IPS-11a (cell line): ENCODE measurements around the gene PARVG.

Experiments
- H3K4me3 ChIP-seq: one replicate; pipeline ENCODE4 v1.5.1; 2013; ENCODE audit warnings: low read depth, low read length, control low read depth

The PARVG gene

GRCh38 chr22:44210722-44211121, 30.0 kb downstream of the PARVG start:
- no peak overlapping the region for H3K4me3 ChIP-seq

DNA sequence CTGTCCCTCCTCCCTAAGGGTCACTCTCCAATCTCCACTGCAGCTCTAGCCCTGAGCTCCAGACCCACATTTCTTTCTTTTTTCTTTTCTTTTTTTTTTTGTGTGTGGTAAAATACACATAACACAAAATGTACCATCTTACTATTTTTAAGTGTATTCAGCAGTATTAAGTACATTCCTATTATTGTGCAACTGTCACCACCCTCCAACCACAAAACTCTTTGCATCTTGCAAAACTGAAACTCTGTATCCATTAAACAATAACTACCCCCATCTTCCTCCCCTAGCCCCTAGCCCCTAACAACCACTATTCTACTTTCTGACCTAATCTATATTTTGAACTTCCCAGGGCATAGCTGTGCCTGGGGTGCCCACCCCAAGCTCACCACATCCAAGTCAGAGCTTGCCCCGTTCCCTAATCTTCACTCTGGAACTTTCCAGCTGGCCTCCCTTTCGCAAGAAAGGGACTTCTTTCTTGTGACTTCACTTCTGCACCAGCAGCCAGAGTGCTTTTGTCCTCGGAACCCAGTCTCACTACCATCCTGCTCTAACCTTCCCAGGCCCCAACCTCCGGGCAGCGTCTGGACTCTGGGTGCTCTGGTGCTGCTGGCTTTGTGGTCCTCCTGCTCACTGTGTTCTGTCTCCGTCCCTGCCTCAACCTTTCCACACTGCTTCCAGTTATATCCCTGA, 30.7 kb downstream of the PARVG start:
- no peak overlapping the region for H3K4me3 ChIP-seq

DNA sequence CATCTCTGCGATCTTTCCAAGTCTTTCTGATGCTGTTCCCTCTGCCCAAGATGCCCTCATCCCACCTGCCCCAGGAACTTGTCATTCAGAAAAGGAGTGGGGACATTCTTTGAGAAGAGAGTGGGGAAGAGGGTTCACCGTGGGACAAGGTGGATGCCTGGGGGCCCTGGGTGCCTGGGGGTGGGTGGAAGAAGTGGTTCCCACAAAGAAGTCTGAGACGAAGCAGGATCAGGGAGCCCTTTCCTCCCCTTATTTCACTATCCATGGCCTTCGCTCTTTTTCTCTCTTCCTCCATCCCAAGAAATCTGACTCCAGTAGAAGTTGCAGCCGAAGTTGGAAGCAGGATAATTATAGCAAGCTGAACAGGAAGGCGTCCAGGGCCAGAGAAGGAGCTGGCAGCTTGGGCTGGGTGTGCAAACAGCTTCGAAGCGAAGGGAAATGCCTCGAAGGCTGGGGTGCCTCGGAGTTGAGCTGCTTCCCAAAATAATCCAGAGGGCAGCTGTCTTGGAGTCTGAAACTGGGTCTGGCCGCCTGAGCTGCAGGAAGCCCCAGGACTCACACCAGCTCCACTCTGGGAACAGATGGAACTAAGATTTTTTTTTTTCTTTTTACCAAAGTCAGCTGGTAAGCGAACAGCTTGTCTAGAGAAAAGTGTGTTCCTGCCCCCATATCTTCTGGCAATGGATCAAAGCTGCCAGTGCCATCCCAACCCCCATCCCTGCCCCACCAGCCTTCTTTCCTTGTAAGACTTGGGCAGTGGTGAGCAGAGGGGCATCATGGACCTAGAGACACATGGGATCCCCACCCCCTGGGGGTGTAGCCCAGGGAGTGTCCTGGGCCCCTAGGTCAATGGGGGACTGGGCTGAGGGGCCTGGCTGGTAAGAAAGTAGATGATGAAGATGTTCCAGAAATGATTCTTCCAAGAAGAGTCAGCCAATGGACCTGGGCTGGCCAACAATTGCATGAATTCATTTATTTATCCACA, 31.5 kb downstream of the PARVG start:
- H3K4me3 ChIP-seq = no peak overlapping the region

DNA sequence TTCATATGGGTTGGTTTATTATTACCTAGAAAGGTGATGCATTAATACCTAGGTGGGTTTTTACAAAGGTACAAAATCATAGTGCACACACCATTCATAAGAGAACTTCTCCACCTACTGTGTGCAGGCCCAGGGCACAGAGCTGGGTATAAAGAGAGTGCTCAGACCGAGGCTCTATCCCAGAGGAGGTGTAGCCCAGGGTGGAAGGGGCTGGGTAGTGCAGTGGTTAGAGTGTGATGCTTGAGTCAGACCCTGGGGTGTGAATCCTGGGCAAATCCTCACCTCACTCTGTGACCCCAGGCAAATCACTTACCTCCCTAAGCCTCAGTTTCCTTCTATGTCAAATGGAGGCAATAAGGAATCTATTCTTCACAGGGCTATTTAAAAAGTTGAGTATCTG, 32.2 kb downstream of the PARVG start:
- H3K4me3 ChIP-seq = no peak overlapping the region

- no peak overlapping the region for H3K4me3 ChIP-seq
Measured at GRCh38 chr22:44213489-44214043, 32.8 kb downstream of the PARVG start.

GRCh38 chr22:44214187-44214586, 33.5 kb downstream of the PARVG start:
- H3K4me3 ChIP-seq = no peak overlapping the region

DNA sequence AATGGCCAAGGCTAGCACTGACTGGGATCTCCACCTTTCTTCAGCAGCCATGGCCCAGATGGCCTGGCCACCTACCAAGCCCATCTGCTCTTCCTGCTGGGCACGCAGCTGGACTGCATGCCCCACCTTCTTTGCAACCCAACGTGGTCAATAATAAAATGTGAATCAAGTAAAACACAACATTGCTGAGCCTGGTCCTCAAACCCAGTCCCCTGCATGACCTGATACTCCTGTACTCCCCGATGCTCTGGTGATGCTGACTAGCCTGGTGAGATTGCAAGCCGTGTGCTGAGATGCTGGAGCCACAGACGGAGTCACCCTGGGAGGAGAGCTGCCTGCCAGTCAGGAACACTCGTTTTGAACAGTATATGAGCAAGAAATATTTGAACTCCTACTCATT, 34.0 kb downstream of the PARVG start:
- no peak overlapping the region for H3K4me3 ChIP-seq

GRCh38 chr22:44215287-44215686, 34.6 kb downstream of the PARVG start:
- H3K4me3 ChIP-seq = no peak overlapping the region

- H3K4me3 ChIP-seq = no peak overlapping the region
Measured at GRCh38 chr22:44217346-44217745, 36.6 kb downstream of the PARVG start.

GRCh38 chr22:44218071-44218470, 37.3 kb downstream of the PARVG start:
- no peak overlapping the region for H3K4me3 ChIP-seq

DNA sequence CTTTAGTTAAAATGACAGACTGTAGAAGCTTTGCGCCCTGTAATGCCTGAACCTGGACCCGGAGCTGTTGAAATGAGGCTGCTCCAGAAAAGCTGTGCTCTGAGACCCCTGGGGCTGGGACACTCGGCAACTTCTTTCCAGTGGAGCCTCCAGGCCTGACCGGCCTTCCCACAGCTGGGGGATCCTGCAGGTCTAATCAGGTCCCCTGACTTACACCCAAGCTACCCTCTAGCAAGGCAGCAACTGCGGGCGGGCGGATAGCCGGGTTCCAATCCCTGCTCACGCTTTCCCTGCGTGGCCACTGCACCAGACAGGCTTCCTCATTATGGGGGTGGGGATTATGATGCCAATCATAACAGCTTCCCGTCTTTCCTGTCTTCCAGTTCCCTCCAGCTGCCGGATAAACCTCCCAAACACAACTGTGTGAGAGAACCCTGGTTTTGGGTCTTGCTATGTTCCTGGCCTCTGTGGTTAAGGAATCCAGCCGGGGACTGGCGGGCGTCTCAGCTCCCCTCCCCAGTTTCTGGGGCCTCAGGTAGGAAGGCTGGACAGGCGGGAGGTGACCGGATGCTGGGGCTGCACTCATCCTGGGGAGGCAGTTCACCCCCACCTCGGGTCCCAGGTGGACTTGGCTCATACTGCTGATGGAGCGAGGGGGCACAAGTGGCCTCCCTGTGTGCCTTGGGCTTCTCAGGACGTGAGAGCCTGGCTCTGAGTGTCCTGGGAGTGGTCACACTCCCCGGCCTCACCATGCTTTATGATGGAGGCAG, 38.6 kb downstream of the PARVG start:
- no peak overlapping the region for H3K4me3 ChIP-seq

DNA sequence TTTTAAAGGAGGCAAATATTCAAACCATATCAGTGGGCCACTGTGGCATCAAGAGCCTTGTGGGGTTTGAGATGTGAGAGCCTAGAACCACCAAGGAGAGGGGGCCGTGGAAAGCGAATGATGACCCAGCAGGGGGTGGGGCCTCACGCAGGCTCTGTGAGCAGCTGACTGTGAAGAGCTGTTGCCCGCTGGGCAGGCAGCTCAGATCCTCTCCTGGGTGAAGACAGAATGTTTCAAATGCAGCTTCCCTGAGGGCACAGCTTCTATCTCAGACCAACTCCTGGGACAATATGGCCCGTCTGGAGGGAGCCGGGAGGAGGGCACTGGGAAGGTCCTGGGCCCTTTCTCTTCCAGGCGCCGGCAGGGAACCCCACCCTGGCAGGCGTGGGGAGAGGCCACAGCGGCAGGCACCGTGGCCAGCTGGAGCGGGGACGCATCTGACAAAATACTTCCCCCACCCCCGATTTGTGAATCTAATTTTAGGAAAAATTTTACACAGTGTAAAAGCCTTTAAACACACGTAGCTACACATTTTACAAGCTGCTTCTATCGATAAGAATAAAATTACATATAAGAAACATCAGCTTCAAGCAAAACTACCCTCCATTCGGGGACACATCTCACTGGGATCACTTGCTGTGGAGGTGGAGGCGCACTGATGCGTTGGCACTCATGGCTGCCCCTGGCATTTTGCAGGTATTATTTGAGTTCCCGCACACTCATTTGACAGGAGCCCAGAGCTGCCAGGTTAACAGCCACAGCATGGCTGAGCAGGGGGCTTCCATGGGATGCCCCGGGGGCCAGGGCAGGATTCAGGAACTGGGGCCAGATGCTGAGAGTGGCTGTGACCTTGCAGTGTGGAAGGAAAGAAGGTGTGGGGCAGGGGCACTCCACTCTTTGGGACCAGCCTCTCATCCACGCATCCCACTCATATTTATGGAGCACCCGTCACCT, 40.3 kb downstream of the PARVG start:
- H3K4me3 ChIP-seq = no peak overlapping the region

GRCh38 chr22:44221710-44222475, 41.2 kb downstream of the PARVG start:
- no peak overlapping the region for H3K4me3 ChIP-seq

GRCh38 chr22:44224166-44224565, 43.4 kb downstream of the PARVG start:
- no peak overlapping the region for H3K4me3 ChIP-seq

GRCh38 chr22:44225091-44225689, 44.5 kb downstream of the PARVG start:
- H3K4me3 ChIP-seq = no peak overlapping the region

GRCh38 chr22:44225812-44226211, 45.1 kb downstream of the PARVG start:
- no peak overlapping the region for H3K4me3 ChIP-seq

DNA sequence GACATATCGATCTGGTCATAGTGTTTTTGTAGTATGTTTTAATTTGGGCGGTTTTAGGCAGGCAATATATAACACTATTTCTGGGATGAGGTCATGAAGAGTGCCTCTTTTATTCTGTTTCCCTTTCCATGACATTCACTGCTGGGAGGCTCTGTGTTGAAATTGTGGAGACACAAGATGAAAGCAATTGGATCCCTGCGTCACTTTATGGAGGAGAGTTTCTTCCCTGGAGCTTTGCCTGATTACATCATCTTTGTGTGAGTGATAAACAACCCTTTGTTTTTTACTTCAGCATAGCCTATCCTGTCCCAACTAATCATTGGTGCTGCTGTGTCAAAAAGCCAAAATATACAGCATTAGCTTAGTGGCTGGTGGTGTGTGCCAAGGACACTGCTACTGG, 48.6 kb downstream of the PARVG start:
- no peak overlapping the region for H3K4me3 ChIP-seq

- no peak overlapping the region for H3K4me3 ChIP-seq
Measured at GRCh38 chr22:44229809-44230208, 49.1 kb downstream of the PARVG start.

DNA sequence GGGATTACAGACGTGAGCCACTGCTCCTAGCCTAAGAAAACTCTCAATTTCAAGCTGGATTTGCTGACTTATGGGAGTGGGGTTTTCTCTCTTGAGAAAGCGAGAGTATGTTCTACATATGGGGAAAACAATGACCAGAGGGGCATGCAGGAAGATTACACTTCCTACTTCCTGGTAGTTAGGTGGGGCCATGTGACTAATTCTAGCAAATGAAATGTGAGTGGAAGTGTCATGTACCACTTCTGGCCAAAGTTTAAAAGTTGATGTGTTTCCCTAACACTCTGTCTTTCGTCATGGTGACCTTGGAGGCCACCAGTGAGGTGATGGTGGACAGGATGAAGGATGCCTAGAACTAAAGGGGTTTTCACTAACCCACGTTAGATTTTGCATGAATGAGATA, 50.5 kb downstream of the PARVG start:
- H3K4me3 ChIP-seq = no peak overlapping the region
